ENCODE results near the gene MRPL2. TPM values are rescaled to one million over a fixed set of nuclear protein-coding genes. Genes with fewer than 3 reads are reported as not detected.

MRPL2 gene
- total RNA-seq, 1 donor from 2014 or later: 11.3 TPM

GRCh38 chr6:43021270-43022047 lies 37.8 kb downstream of the MRPL2 start, which contains the start of gene RRP36:
Gene RRP36, plus strand, starts transcription at chr6:43021623. Its CDS starts 32 bp downstream, at chr6:43021655.
- peak; percentile 76 to 78 for DNase-seq (ENCODE audit: low read depth in 2 of 2)

- DNase-seq (ENCODE audit: low read depth in 2 of 2): no peak
Measured at GRCh38 chr6:43020847-43021246, 38.4 kb downstream of the MRPL2 start.

GRCh38 chr6:43020052-43020705 lies 39.1 kb downstream of the MRPL2 start:
- DNase-seq (ENCODE audit: low read depth in 2 of 2): no peak

GRCh38 chr6:43019152-43019551 lies 40.1 kb downstream of the MRPL2 start:
- DNase-seq (ENCODE audit: low read depth in 2 of 2): no peak

GRCh38 chr6:43016943-43017334 lies 42.3 kb downstream of the MRPL2 start:
- no peak for DNase-seq (ENCODE audit: low read depth in 2 of 2)

GRCh38 chr6:43016176-43016942 lies 42.9 kb downstream of the MRPL2 start:
- no peak for DNase-seq (ENCODE audit: low read depth in 2 of 2)

GRCh38 chr6:43014434-43014909 lies 44.8 kb downstream of the MRPL2 start:
- DNase-seq (ENCODE audit: low read depth in 2 of 2): peak; percentile 36 to 51

- peak; percentile 100 for DNase-seq (ENCODE audit: low read depth in 2 of 2)
Measured at GRCh38 chr6:43013843-43014433, 45.3 kb downstream of the MRPL2 start, which contains the start of the genes KLHDC3 and MEA1. Gene KLHDC3, plus strand, starts transcription at chr6:43014249. Its CDS starts 2,944 bp downstream, at chr6:43017193. Gene MEA1, minus strand, starts transcription at chr6:43013946. Its CDS starts 133 bp downstream, at chr6:43013813.

GRCh38 chr6:43013097-43013842 lies 46.0 kb downstream of the MRPL2 start:
- DNase-seq (ENCODE audit: low read depth in 2 of 2): no peak

GRCh38 chr6:43012364-43012763 lies 46.9 kb downstream of the MRPL2 start:
- DNase-seq (ENCODE audit: low read depth in 2 of 2): no peak

GRCh38 chr6:43011207-43011606 lies 48.0 kb downstream of the MRPL2 start:
- no peak for DNase-seq (ENCODE audit: low read depth in 2 of 2)

GRCh38 chr6:43009124-43009523 lies 50.1 kb downstream of the MRPL2 start:
- peak; percentile 56 to 73 for DNase-seq (ENCODE audit: low read depth in 2 of 2)

GRCh38 chr6:43007126-43007525 lies 52.1 kb downstream of the MRPL2 start:
- DNase-seq (ENCODE audit: low read depth in 2 of 2): no peak

GRCh38 chr6:43006251-43006650 lies 53.0 kb downstream of the MRPL2 start:
- no peak for DNase-seq (ENCODE audit: low read depth in 2 of 2)

- DNase-seq (ENCODE audit: low read depth in 2 of 2): no peak
Measured at GRCh38 chr6:43005844-43006243, 53.4 kb downstream of the MRPL2 start.

Other genes with a start within 250 kb of the MRPL2 start
- gene RPL7L1, start 179.8 kb downstream of the MRPL2 start, total RNA-seq: 76.5 and 91.5 TPM in 2 replicates
- gene PTCRA, start 143.4 kb downstream of the MRPL2 start, total RNA-seq: not detected in 2 replicates
- 16.6 and 38.1 TPM in 2 replicates for gene CNPY3, start 130.0 kb downstream of the MRPL2 start, total RNA-seq
- gene GNMT, start 98.7 kb downstream of the MRPL2 start, total RNA-seq: under 0.01 TPM in 1 of 2 replicates, not detected in the other
- 6.3 and 19.2 TPM in 2 replicates for gene PEX6, start 80.3 kb downstream of the MRPL2 start, total RNA-seq
- 19.2 and 22.0 TPM in 2 replicates for gene PPP2R5D, start 74.9 kb downstream of the MRPL2 start, total RNA-seq
- 33.3 and 47.0 TPM in 2 replicates for gene MEA1, start 45.5 kb downstream of the MRPL2 start, total RNA-seq
- gene KLHDC3, start 45.2 kb downstream of the MRPL2 start, total RNA-seq: 104 and 126 TPM in 2 replicates
- gene RRP36, start 37.8 kb downstream of the MRPL2 start, total RNA-seq: 58.9 and 64.9 TPM in 2 replicates
- 15.0 and 19.4 TPM in 2 replicates for gene CUL7, start 5.6 kb downstream of the MRPL2 start, total RNA-seq
- gene KLC4, start 197 bp upstream of the MRPL2 start, total RNA-seq: 13.1 and 19.2 TPM in 2 replicates
- gene PTK7, start 16.9 kb upstream of the MRPL2 start, total RNA-seq: 17.2 and 26.8 TPM in 2 replicates
- gene SRF, start 111.8 kb upstream of the MRPL2 start, total RNA-seq: 8.3 and 12.7 TPM in 2 replicates
- 11.6 and 19.6 TPM in 2 replicates for gene CUL9, start 122.8 kb upstream of the MRPL2 start, total RNA-seq
- gene DNPH1, start 170.0 kb upstream of the MRPL2 start, total RNA-seq: 26.8 and 50.3 TPM in 2 replicates
- gene TTBK1, start 184.0 kb upstream of the MRPL2 start, total RNA-seq: under 0.01 TPM in 1 of 2 replicates, not detected in the other
- gene SLC22A7, start 238.8 kb upstream of the MRPL2 start, total RNA-seq: not detected in 2 replicates
- gene CRIP3, start 249.4 kb upstream of the MRPL2 start, total RNA-seq: not detected in 2 replicates